DND-41 (cell line): Measurements from ENCODE around the gene MT1M.

Experiments
- ATAC-seq: fragments of 200-7000 bp; cut with Tn5 transposase; 3 replicates; pipeline ENCODE4 v1.9.1; 2021; ENCODE audit warnings: low read depth; ENCODE audit not compliant: insufficient read depth
- DNase-seq: peaks from one replicate; pipeline ENCODE4 v3.0.0-alpha.2; 2020
- H2AFZ ChIP-seq: 2 replicates; pipeline ENCODE4 v1.6.0; 2012; ENCODE audit warnings: low read depth, low read length
- H3K27ac ChIP-seq: 2 replicates; pipeline ENCODE4 v1.5.1; 2012; ENCODE audit warnings: low read length, inconsistent platforms
- H3K27me3 ChIP-seq: fragments of 200-600 bp; sonication (generic); 2 replicates; pipeline ENCODE4 v1.6.0; 2012; ENCODE audit warnings: low read length, mild to moderate bottlenecking, inconsistent platforms; ENCODE audit not compliant: insufficient read depth, poor library complexity
- H3K36me3 ChIP-seq: 2 replicates; pipeline ENCODE4 v1.5.1; 2012; ENCODE audit warnings: low read length, inconsistent platforms; ENCODE audit not compliant: insufficient read depth
- H3K4me1 ChIP-seq: 2 replicates; pipeline ENCODE4 v1.5.1; 2012; ENCODE audit warnings: mild to moderate bottlenecking, low read length; ENCODE audit not compliant: insufficient read depth
- H3K4me2 ChIP-seq: 2 replicates; pipeline ENCODE4 v1.6.0; 2012; ENCODE audit warnings: mild to moderate bottlenecking, moderate library complexity, low read length, inconsistent platforms; ENCODE audit not compliant: insufficient read depth
- H3K4me3 ChIP-seq, 2 experiments: fragments of 200-600 bp in 1 of 2; shearing (Covaris generic) in 1 of 2; 2 replicates each; pipeline ENCODE4 v1.5.1; 2012 to 2016; ENCODE audit warnings: inconsistent platforms in 2 of 2, low read length in 2 of 2, mild to moderate bottlenecking in 2 of 2, low read depth in 1 of 2, moderate library complexity in 1 of 2
- H3K79me2 ChIP-seq: 2 replicates; pipeline ENCODE4 v1.6.0; 2012; ENCODE audit warnings: low read length, inconsistent platforms; ENCODE audit not compliant: insufficient read depth
- H3K9ac ChIP-seq: 2 replicates; pipeline ENCODE4 v1.6.0; 2012; ENCODE audit warnings: low read depth, mild to moderate bottlenecking, inconsistent platforms, low read length, moderate library complexity
- H3K9me3 ChIP-seq: 2 replicates; pipeline ENCODE4 v1.5.1; 2012; ENCODE audit warnings: low read length, moderate library complexity, mild to moderate bottlenecking, inconsistent platforms; ENCODE audit not compliant: insufficient read depth, severe bottlenecking
- H4K20me1 ChIP-seq: 2 replicates; pipeline ENCODE4 v1.6.0; 2012; ENCODE audit warnings: low read length; ENCODE audit not compliant: insufficient read depth
- EZH2 ChIP-seq: IDR thresholded peaks from 3 replicates; pipeline ENCODE4 v1.6.1; 2012; ENCODE audit warnings: borderline replicate concordance, low read depth, mild to moderate bottlenecking, moderate library complexity, low read length, inconsistent platforms; ENCODE audit not compliant: severe bottlenecking
- TF ChIP-seq, protein P1 (sequence below): IDR thresholded peaks from 2 replicates; pipeline ENCODE4 v1.5.1; 2012; ENCODE audit warnings: borderline replicate concordance, low read length, moderate library complexity, mild to moderate bottlenecking; ENCODE audit not compliant: poor library complexity, severe bottlenecking; ENCODE audit errors: extremely low read depth

Gene MT1M

DNA sequence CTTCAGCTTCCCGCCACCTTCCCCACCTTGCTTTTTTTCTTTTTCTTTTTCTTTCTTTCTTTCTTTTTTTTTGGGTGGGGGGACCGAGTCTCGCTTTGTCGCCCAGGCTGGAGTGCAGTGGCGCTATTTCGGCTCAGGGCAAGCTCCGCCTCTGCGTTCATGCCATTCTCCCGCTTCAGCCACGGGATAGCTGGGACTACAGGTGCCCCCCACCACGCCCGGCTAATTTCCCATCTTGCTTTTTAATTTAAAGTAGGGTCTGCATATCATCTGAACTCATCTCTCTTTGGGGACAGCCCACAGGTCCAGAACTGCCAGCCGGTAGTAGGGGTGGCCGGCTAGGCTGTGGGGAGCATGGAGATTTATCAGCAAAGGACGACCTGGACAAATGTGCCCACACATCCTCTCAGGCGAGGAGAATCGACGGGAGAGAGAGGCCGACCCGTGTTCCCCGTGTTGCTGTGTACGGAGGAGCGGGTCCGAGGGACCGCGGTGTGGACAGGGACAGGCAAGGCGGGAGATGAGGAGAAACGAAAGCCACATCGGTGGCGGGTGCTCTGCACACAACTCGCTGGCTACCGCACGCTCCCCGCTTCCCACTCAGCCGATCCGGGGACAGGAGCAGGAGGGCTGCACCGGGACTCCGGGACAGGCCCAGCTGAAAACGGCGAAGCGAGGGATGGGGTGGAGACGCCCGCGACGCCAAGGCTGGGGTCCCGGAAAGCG lies 2.4 kb downstream of the MT1M start:
- peaks cover 25% of the 10 kb centered on the region for H3K27me3 ChIP-seq
- H3K4me2 ChIP-seq, result no peak overlapping the region
- TF ChIP-seq, protein P1, sequence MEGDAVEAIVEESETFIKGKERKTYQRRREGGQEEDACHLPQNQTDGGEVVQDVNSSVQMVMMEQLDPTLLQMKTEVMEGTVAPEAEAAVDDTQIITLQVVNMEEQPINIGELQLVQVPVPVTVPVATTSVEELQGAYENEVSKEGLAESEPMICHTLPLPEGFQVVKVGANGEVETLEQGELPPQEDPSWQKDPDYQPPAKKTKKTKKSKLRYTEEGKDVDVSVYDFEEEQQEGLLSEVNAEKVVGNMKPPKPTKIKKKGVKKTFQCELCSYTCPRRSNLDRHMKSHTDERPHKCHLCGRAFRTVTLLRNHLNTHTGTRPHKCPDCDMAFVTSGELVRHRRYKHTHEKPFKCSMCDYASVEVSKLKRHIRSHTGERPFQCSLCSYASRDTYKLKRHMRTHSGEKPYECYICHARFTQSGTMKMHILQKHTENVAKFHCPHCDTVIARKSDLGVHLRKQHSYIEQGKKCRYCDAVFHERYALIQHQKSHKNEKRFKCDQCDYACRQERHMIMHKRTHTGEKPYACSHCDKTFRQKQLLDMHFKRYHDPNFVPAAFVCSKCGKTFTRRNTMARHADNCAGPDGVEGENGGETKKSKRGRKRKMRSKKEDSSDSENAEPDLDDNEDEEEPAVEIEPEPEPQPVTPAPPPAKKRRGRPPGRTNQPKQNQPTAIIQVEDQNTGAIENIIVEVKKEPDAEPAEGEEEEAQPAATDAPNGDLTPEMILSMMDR, result no peak
- no peak for TF ChIP-seq EZH2
- no peak for ATAC-seq
- H4K20me1 ChIP-seq, result no peaks in the 10 kb centered on the region
- H3K9me3 ChIP-seq, result no peaks in the 10 kb centered on the region
- H3K9ac ChIP-seq, result no peak overlapping the region
- H3K79me2 ChIP-seq, result no peaks in the 10 kb centered on the region
- no peaks in the 10 kb centered on the region for H3K4me1 ChIP-seq
- H3K4me3 ChIP-seq, result no peak overlapping the region
- DNase-seq, result no peak
- H2AFZ ChIP-seq, result no peak overlapping the region
- H3K36me3 ChIP-seq, result no peaks in the 10 kb centered on the region
- no peak overlapping the region for H3K27ac ChIP-seq

DNA sequence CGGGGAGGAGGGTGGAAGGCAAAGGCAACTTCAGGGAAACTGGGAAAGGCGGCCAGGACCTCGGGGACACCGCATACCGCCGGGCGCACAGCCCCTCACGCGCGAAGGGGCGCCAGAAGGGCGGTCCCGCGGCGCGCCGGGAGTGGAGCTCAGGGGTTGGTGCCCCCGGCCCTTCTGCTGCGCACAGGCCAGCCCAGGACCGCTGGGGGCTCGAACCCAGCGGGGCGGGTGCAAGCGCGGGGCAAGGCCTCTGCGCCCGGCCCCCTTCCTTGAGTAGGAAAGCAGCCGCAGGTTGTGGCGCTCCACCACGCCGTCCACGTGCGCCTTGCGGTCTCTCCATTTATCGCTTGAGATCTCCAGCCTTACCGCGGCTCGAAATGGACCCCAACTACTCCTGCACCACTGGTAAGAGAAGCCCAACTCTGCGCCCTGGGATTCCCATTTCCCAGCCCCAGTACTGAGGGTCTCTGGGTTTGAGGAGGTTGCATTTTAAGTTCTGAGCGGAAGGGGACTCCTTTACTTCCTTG lies 3.0 kb downstream of the MT1M start:
- Histone ChIP-seq H3K27ac (no peak overlapping the region), H3K9me3 (no peaks in the 10 kb centered on the region), H3K4me2 (no peak overlapping the region), H3K27me3 (peaks cover 25% of the 10 kb centered on the region), H4K20me1 (no peaks in the 10 kb centered on the region), H3K79me2 (no peaks in the 10 kb centered on the region), H3K36me3 (no peaks in the 10 kb centered on the region), H3K9ac (no peak overlapping the region), H2AFZ (no peak overlapping the region), H3K4me1 (no peaks in the 10 kb centered on the region), H3K4me3 (no peak overlapping the region)
- no peak for ATAC-seq
- TF ChIP-seq EZH2, result no peak
- TF ChIP-seq, protein P1, result no peak
- DNase-seq, result no peak

DNA sequence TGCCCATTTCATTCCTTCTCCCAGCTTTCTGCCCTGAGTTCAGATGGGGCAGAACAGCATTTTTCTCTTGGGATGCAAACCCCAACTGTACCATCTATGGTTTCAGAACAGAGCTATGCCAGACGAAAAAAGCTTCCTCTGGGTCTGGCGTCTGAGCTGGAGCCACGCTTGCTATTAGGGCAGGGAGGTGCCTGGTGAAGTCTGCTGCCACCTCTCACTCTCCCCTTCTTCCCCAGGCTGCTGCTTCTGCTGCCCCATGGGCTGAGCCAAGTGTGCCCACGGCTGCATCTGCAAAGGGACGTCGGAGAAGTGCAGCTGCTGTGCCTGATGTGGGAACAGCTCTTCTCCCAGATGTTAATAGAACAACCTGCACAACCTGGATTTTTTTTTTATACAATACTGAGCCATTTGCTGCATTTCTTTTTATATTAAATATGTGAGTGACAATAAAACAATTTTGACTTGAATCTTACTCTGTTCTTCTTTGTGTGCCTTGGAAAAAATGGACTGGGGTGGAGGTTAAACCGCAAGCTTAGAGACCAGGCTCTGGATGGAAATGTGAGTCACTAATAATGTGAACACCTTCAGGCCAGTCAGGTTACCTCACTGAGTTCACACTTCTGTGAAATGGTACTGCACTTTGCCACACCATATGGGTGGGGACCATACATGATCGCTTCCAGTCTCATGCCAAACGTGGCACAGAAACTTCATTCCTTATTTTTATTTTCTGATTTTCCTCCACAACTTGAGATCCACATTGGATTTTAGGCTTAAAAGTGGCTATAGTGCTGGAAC lies 4.4 kb downstream of the MT1M start:
- H3K9me3 ChIP-seq, result no peaks in the 10 kb centered on the region
- TF ChIP-seq, protein P1, result no peak
- no peak for TF ChIP-seq EZH2
- H3K36me3 ChIP-seq, result no peaks in the 10 kb centered on the region
- H4K20me1 ChIP-seq, result no peaks in the 10 kb centered on the region
- ATAC-seq (no peak), DNase-seq (no peak)
- peaks cover 33% of the 10 kb centered on the region for H3K27me3 ChIP-seq
- no peaks in the 10 kb centered on the region for H3K79me2 ChIP-seq
- no peak overlapping the region for H2AFZ ChIP-seq
- H3K27ac ChIP-seq, result no peak overlapping the region
- no peak overlapping the region for H3K9ac ChIP-seq
- H3K4me3 ChIP-seq, result no peak overlapping the region
- no peak overlapping the region for H3K4me2 ChIP-seq
- H3K4me1 ChIP-seq, result no peaks in the 10 kb centered on the region
